Left forelimb (tissue), 1 donor: Measurements from ENCODE around the gene PHF2.
A peak's percentile ranks its signal among the peaks of the same experiment; 100 is the strongest.

ENCODE experiments used
- DNase-seq: peaks from one replicate; pipeline ENCODE4 v3.0.0-alpha.2; 2018; ENCODE audit warnings: low spot score

The PHF2 gene

GRCh38 chr9:93678199-93679019 is 102.0 kb downstream of the PHF2 start:
- no peak for DNase-seq

DNA sequence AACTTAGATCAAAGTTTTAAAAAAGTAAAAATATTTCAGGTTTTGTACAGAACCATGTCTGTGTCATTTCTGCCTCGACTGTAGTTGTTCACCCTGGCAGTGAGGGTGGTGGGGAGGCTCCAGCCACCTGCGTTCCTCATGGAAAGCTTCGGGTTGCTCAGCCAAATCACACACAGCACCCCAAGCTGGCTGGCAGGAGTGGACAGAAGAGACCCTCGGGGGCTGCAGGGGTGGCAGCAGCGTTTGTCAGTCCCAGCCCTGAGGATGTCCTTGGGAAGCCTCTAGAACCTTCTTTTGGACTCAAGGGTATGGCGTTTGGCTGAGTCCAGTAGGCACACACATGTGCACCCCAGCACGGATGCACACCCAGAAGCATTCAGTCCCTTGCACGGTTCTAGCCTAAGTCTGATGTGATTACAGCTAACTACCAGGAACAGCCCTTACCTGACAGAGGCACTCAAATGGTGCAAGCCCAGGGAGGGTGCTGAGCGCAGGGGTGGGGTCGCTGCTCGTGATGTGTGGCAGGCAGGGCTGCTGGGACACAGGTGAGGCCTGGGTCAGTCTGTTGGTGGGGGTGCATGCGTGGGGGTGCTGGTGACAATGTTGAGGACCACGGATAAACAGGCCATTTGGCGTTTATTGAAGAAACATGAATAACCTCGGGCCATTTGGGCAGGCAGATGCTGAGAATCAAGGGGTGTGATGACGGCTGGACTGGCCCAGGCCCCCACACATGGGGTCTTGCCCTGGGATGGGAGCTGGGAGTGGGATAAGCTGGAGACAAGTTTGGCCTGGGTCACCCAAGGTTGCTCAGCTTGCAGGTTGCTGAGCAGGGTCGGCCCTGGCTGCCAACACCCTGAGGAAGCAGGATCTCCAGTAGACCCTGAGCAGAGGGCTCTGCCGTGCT is 103.4 kb downstream of the PHF2 start:
- DNase-seq, result peak; percentile 59

GRCh38 chr9:93680443-93681268 is 104.3 kb downstream of the PHF2 start:
- DNase-seq, result peak; percentile 50

DNA sequence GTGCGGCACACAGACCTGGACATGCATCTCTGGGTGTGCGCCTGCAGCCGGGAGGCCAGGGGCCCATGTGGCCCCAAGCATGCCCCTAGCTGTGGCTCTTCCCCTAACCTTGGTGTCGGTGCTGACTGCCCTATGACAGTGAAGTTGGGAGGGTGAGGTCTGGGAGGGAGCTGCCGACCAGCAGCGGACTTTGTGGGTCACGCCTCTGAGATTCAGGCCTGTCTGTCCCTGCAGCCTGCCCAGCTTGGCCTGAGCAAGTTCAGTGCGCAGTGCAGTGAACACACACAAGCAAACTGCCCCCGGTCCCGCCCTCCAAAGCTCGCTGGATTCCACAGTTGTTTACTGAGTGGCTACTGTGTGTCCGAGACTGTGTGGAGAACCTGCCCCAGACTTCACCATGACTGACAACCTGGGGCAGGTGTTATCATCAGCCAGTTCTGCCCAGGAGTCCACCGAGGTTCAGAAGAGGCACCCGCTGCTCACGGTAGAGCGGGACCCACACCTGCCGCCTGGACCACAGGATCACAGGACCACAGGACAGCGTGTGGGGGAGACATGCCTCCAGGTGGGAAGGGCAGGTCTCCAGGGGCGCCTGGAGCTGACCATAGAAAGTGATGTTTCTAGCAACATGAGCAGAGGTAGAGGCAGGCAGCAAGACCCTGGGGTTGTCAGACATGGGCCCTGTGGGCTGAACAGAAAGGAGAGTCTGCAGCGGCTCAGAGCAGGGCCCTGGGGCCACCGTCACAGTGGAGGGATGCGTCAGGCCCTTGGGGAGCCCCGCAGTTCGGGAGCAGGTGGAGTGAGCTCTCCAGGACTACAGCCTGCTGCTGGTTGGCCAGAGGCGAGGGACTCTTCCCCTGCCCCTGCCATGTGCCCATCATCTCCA is 105.1 kb downstream of the PHF2 start:
- DNase-seq, result peak; percentile 57

DNA sequence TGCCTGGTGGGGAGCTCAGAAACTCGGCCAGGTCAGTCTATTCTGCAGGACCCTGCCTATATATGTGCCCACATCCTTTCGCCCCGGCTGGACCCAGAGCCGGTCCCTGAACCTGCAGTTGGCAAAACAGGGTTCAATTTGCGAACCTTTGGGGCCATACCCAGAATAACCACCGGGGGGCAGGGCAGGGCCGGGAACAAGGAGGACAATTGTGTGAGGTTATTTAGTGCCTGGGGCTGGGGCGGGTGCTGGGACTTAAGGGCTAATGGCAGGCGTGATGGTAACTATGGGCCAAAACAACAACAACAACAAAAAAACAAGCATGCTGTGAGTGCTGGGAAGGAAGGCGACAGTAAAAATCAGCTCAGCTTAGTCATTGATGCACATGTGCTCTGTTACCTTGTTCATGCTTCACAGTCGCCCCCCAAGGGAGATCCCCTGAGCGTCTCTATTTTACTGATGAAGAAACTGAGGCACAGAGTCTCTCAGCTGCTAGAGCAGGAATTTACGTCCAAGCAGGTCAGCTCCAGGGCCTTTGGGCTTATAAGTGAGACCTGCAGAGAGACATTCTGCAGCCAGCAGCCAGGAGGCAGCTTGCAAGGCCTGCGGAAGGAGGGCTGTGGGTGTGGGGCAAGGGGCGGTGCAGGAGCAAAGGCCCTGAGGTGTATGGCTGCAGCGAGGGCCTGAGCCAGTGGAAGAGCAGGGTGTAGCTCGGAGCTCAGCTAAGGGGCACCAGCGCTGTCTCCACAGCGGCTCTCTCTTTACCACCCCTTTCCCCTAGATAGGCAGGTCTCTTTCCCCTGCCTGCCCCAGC is 106.0 kb downstream of the PHF2 start:
- peak; percentile 76 for DNase-seq

GRCh38 chr9:93683331-93684134 is 107.1 kb downstream of the PHF2 start:
- DNase-seq, result peak; percentile 42

DNA sequence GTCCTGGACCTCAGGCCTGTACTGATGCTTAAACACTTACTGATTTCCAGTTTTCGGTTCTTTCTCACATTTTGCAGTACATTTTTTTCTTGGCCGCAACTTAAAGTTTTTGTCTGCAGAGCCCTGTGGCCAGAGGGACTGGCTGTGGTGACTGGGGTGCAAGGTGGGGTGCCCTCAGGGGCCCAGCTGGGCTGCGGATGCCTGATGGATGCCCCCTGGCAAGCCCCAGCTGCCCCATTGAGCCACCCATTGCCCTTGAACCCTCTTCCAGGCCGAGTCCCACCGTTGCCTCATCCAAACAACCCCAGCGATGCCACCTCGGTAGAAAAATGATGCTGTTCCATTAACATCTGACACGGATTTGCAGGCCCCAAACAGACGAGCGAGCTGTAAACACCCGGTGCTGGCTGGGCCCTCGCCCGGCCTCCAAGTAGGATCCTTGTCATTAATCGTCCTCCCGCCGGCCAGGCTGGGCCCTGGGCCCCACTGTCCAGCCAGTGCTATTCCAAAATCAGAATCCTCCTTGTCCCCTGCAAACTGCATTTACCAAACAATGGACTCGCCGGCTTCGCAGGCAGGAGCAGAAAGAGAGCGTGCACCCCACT is 107.9 kb downstream of the PHF2 start:
- DNase-seq, result peak; percentile 47

- no peak for DNase-seq
Measured at GRCh38 chr9:93684806-93685543, 108.6 kb downstream of the PHF2 start.

- peak; percentile 57 for DNase-seq
Measured at GRCh38 chr9:93686127-93686879, 109.9 kb downstream of the PHF2 start.

DNA sequence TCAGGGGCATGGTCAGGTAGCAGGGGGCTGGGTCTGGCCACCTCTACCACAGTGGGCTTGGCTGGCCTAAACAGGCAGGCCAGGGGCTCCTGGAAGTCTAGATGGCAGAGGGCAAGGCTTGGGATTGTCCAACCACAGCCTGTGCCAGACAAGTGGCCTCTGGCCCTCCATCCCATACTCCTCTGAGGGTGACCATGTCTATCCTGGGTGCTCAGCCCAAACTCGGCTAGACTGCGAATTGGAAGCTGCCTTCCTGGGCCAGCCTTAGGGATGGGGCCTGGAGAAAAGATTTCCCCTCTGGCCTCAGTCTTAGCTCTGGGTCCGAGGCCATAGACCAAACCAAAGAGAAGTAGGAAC is 110.5 kb downstream of the PHF2 start:
- DNase-seq, result no peak

DNA sequence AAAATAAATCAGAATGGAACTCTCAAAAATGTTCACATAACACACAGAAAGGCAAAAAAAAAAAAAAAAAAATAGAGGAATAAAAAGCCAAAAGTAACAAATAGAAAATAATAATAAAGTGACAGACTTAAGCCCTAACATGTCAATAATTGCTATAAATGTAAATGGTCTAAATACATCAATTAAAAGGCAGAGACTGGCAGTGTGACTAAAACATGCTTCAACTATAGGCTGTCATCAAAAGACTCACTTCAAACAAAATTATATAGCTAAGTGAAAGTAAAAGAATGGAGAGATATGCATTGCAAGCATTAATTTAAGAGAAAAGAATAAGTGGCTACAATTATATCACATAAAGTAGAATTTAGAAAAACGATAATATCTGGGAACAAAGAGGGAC is 114.2 kb downstream of the PHF2 start:
- DNase-seq, result no peak

DNA sequence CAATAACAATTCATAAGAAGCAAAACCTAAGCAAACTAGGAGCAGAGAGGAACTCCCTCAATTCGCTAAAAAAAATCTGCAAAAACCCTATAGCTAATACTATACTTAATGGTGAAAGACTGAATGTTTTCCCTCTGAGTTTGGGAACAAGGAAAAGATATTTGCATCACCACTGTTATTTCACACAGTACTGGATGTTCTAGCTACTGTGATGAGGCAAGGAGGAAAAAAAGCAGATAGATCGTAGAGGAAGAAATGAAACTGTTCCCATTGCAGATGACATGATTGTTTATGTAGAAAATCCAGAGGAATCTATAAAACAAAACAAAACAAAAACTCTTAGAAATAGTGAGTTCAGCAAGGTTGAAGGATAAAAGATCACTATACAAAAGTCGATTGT is 116.7 kb downstream of the PHF2 start:
- no peak for DNase-seq

DNA sequence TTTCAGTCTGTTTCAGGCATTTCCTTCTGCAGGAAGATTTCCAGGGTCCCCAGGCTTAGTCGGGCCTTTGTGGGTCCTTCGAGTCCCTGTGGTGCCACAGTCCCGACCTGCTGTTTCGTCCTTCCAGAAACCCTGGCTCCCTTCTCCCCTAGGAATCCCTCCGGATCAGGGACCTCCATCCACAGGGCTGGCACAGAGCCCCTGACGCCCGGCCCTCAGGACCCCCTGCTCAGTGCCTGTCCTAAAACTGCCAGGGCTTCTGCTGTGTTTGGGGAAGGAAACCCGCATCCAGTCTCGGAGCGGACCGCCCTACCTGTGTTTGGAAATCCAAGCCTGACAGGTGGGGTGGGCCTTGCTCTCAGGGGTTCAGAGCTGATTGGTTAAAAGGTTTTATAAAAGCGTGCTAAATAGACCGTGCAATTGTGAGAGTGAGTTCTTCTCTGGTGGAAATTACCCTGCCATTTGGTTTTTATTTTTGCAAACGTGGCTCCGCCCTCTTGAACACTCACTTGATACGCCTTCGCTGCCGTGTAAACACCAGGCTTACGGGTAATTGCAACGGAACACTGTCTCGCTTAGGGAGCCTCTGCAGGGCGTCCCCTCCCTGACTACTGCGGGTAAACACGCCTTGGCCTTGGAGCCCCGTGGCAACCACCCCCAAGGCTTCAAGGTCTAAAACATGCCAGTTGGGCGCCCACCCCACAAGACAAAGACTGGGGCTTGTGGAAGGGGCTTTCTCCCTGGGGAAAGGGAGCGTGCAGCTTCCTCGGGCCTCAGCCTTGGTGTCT is 121.2 kb downstream of the PHF2 start:
- DNase-seq, result peak; percentile 55

GRCh38 chr9:93698140-93698908 is 121.9 kb downstream of the PHF2 start:
- peak; percentile 41 for DNase-seq

DNA sequence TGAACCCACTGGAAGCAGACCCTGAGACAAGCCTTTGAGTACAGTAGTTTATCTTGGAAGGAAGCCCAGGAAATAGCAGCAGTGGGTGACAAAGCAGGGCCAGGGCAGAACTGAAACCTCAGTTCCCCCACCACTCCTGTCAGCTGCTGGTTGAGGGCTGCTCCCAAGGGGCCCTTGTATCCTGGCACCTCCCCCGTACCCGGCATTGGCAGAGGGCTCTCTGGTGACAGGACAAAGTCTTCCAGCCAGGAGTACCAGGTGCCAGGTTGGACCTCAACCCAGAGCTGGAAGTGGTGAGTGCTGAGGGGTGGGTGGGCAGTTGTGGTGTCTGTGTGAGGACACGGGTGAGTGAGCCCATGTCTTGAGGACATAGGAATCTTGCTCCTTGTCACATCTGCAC is 123.3 kb downstream of the PHF2 start:
- DNase-seq, result peak; percentile 33
